Breast epithelium (tissue), 3 donors: ENCODE results near the gene MBNL3.

Source experiments
- POLR2A ChIP-seq: fragments of 450-650 bp; IDR thresholded peaks from one replicate; pipeline ENCODE4 v1.6.1; 2016; ENCODE audit warnings: antibody characterized with exemption, mild to moderate bottlenecking, moderate library complexity
- TF ChIP-seq, protein P1 (sequence below), 3 donors: fragments of 450-650 bp; IDR thresholded peaks; one replicate each; pipeline ENCODE4 v1.5.1; 2016 to 2017; ENCODE audit warnings: antibody characterized with exemption in 3 of 3, mild to moderate bottlenecking in 3 of 3, moderate library complexity in 3 of 3

DNA sequence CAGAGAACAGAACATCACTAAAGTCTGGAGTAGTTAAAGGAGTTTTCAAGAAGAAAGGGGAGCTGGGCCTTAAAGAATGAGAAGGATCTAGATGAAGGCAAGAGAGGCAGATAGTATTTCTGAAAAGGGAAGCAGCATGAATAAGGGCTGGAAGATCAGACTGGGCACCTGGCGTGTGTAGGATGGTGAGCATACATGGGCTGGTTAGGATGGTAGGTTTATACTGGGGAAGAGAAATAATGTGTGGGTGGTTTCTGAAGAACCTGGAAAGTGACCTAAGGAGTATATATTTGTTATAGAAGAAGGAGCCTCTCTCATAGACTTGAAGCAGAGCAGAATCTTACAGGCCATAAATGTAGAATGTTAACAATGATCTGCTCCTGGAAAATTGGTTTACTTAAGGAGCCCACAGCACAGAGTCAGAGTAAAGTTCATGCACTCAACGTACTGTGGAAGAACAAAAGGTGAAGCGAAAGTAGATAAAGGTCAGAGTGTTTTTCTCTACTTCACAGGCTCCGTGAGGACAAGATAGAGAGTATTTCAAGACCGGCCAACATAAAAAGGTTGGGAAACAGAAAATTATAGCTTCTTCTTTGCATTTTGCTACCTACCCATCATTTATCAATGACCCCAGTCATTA is 35.8 kb downstream of the MBNL3 start:
- TF ChIP-seq, protein P1, sequence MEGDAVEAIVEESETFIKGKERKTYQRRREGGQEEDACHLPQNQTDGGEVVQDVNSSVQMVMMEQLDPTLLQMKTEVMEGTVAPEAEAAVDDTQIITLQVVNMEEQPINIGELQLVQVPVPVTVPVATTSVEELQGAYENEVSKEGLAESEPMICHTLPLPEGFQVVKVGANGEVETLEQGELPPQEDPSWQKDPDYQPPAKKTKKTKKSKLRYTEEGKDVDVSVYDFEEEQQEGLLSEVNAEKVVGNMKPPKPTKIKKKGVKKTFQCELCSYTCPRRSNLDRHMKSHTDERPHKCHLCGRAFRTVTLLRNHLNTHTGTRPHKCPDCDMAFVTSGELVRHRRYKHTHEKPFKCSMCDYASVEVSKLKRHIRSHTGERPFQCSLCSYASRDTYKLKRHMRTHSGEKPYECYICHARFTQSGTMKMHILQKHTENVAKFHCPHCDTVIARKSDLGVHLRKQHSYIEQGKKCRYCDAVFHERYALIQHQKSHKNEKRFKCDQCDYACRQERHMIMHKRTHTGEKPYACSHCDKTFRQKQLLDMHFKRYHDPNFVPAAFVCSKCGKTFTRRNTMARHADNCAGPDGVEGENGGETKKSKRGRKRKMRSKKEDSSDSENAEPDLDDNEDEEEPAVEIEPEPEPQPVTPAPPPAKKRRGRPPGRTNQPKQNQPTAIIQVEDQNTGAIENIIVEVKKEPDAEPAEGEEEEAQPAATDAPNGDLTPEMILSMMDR (IDR thresholded peaks at IDR 0.05) = no peak
- TF ChIP-seq POLR2A = no peak
